ENCODE measurements around the gene CEBPZ.

CEBPZ gene

GRCh38 chr2:37231241-37232130 is at the start of gene CEBPZ, which contains the start of gene NDUFAF7:
CEBPZ (minus strand) TSS chr2:37231596; CDS start chr2:37231567, 29 bp downstream.
NDUFAF7 (plus strand) TSS chr2:37231658; CDS start chr2:37231706, 48 bp downstream.
- Mint-ChIP-seq H3K27me3 (no peaks in the 10 kb centered on the region), H3K4me3 (no peak within 1 kb of the TSS), H3K27ac (no peak within 1 kb of the TSS), H3K9me3 (no peaks in the 10 kb centered on the region), H3K4me1 (peaks cover 33% of the 10 kb centered on the region)
- DNase-seq (peak; percentile 86 to 90), ATAC-seq (peak; percentile 97)

GRCh38 chr2:37276291-37276690 is 44.9 kb upstream of the CEBPZ start:
- H3K4me1 Mint-ChIP-seq, result no peaks in the 10 kb centered on the region
- H3K9me3 Mint-ChIP-seq, result no peaks in the 10 kb centered on the region
- H3K27ac Mint-ChIP-seq, result no peak overlapping the region
- no peak overlapping the region for H3K4me3 Mint-ChIP-seq
- DNase-seq (no peak), ATAC-seq (no peak)
- no peaks in the 10 kb centered on the region for H3K27me3 Mint-ChIP-seq

GRCh38 chr2:37274359-37274965 is 43.1 kb upstream of the CEBPZ start:
- no peak for ATAC-seq
- H3K4me1 Mint-ChIP-seq, result no peaks in the 10 kb centered on the region
- no peaks in the 10 kb centered on the region for H3K9me3 Mint-ChIP-seq
- no peak overlapping the region for H3K27ac Mint-ChIP-seq
- H3K27me3 Mint-ChIP-seq, result no peaks in the 10 kb centered on the region
- no peak for DNase-seq
- H3K4me3 Mint-ChIP-seq, result no peak overlapping the region

- no peak overlapping the region for H3K4me3 Mint-ChIP-seq
- ATAC-seq (no peak), DNase-seq (no peak)
- no peak overlapping the region for H3K27ac Mint-ChIP-seq
- no peaks in the 10 kb centered on the region for H3K9me3 Mint-ChIP-seq
- H3K27me3 Mint-ChIP-seq, result no peaks in the 10 kb centered on the region
- no peaks in the 10 kb centered on the region for H3K4me1 Mint-ChIP-seq
Observed at GRCh38 chr2:37271376-37272067, 40.1 kb upstream of the CEBPZ start.

GRCh38 chr2:37268111-37268510 is 36.7 kb upstream of the CEBPZ start:
- H3K27ac Mint-ChIP-seq, result no peak overlapping the region
- no peak for DNase-seq
- no peaks in the 10 kb centered on the region for H3K27me3 Mint-ChIP-seq

GRCh38 chr2:37267685-37268084 is 36.3 kb upstream of the CEBPZ start:
- Mint-ChIP-seq H3K4me1 (no peaks in the 10 kb centered on the region), H3K9me3 (no peaks in the 10 kb centered on the region), H3K27ac (peak overlapping the region in 1 of 2 donors; percentile 20), H3K4me3 (no peak overlapping the region), H3K27me3 (no peaks in the 10 kb centered on the region)
- ATAC-seq (no peak), DNase-seq (no peak)

More at GRCh38 chr2:37268111-37268510, 36.7 kb upstream of the CEBPZ start:
- no peaks in the 10 kb centered on the region for H3K9me3 Mint-ChIP-seq
- no peaks in the 10 kb centered on the region for H3K4me1 Mint-ChIP-seq
- no peak for ATAC-seq
- no peak overlapping the region for H3K4me3 Mint-ChIP-seq

GRCh38 chr2:37263839-37264238 is 32.4 kb upstream of the CEBPZ start:
- DNase-seq (no peak), ATAC-seq (no peak)
- Mint-ChIP-seq H3K4me1 (no peaks in the 10 kb centered on the region), H3K9me3 (no peaks in the 10 kb centered on the region), H3K4me3 (no peak overlapping the region), H3K27ac (peak overlapping the region in 1 of 2 donors; percentile 75), H3K27me3 (no peaks in the 10 kb centered on the region)

- Mint-ChIP-seq H3K9me3 (no peaks in the 10 kb centered on the region), H3K27me3 (no peaks in the 10 kb centered on the region), H3K27ac (no peak overlapping the region), H3K4me1 (no peaks in the 10 kb centered on the region), H3K4me3 (no peak overlapping the region)
- no peak for DNase-seq
- ATAC-seq, result no peak
Observed at GRCh38 chr2:37262522-37262921, 31.1 kb upstream of the CEBPZ start.

- no peaks in the 10 kb centered on the region for H3K27me3 Mint-ChIP-seq
- no peak overlapping the region for H3K27ac Mint-ChIP-seq
- DNase-seq (no peak), ATAC-seq (no peak)
- no peak overlapping the region for H3K4me3 Mint-ChIP-seq
- H3K9me3 Mint-ChIP-seq, result no peaks in the 10 kb centered on the region
- H3K4me1 Mint-ChIP-seq, result no peaks in the 10 kb centered on the region
Observed at GRCh38 chr2:37250869-37251740, 19.7 kb upstream of the CEBPZ start.

GRCh38 chr2:37246205-37246604 is 14.8 kb upstream of the CEBPZ start:
- Mint-ChIP-seq H3K4me3 (no peak overlapping the region), H3K9me3 (no peaks in the 10 kb centered on the region), H3K27me3 (no peaks in the 10 kb centered on the region), H3K27ac (no peak overlapping the region), H3K4me1 (peaks cover 10% of the 10 kb centered on the region)
- DNase-seq, result no peak
- no peak for ATAC-seq

GRCh38 chr2:37244755-37245154 is 13.4 kb upstream of the CEBPZ start:
- Mint-ChIP-seq H3K9me3 (no peaks in the 10 kb centered on the region), H3K4me1 (peaks cover 10% of the 10 kb centered on the region), H3K27ac (peak overlapping the region in 1 of 2 donors; percentile 70), H3K4me3 (no peak overlapping the region), H3K27me3 (no peaks in the 10 kb centered on the region)
- DNase-seq, result no peak
- ATAC-seq, result no peak

- DNase-seq (no peak), ATAC-seq (peak; percentile 69)
- Mint-ChIP-seq H3K27ac (no peak overlapping the region), H3K4me3 (no peak overlapping the region), H3K27me3 (no peaks in the 10 kb centered on the region), H3K4me1 (peaks cover 10% of the 10 kb centered on the region), H3K9me3 (no peaks in the 10 kb centered on the region)
Observed at GRCh38 chr2:37244017-37244416, 12.6 kb upstream of the CEBPZ start.

GRCh38 chr2:37243435-37243834 is 12.0 kb upstream of the CEBPZ start:
- Mint-ChIP-seq H3K4me1 (peaks cover 10% of the 10 kb centered on the region), H3K27ac (peak overlapping the region in 1 of 2 donors; percentile 3), H3K9me3 (no peaks in the 10 kb centered on the region), H3K27me3 (no peaks in the 10 kb centered on the region), H3K4me3 (no peak overlapping the region)
- DNase-seq (no peak), ATAC-seq (no peak)

- H3K4me3 Mint-ChIP-seq, result no peak overlapping the region
- no peaks in the 10 kb centered on the region for H3K27me3 Mint-ChIP-seq
- H3K9me3 Mint-ChIP-seq, result no peaks in the 10 kb centered on the region
- peaks cover 26% of the 10 kb centered on the region for H3K4me1 Mint-ChIP-seq
- H3K27ac Mint-ChIP-seq, result no peak overlapping the region
- DNase-seq, result peak in 1 of 2 donors; percentile 17
- peak; percentile 18 for ATAC-seq
Observed at GRCh38 chr2:37232131-37232933, 936 bp upstream of the CEBPZ start.
